ENCODE results near the gene NDP.

DNA sequence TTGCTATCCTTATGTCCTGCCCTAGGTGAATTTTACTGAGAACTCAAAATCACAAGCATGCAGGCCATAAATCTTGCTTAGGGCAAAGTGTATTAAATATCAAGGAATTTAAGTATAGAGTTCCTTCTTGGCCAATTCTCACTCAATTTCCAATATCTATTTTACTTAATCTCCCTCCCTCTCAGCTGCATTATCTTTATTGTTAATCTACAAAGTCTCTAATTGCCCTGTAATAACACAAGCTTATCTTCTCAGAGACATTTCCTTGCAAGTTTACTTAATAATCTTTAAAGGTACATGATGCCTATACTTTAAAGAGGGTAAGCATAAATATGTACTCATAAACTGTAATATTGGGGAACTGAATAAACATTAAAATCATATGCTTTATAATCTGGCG is 64.0 kb downstream of the NDP start:
- TF ChIP-seq, protein P1, sequence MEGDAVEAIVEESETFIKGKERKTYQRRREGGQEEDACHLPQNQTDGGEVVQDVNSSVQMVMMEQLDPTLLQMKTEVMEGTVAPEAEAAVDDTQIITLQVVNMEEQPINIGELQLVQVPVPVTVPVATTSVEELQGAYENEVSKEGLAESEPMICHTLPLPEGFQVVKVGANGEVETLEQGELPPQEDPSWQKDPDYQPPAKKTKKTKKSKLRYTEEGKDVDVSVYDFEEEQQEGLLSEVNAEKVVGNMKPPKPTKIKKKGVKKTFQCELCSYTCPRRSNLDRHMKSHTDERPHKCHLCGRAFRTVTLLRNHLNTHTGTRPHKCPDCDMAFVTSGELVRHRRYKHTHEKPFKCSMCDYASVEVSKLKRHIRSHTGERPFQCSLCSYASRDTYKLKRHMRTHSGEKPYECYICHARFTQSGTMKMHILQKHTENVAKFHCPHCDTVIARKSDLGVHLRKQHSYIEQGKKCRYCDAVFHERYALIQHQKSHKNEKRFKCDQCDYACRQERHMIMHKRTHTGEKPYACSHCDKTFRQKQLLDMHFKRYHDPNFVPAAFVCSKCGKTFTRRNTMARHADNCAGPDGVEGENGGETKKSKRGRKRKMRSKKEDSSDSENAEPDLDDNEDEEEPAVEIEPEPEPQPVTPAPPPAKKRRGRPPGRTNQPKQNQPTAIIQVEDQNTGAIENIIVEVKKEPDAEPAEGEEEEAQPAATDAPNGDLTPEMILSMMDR (IDR thresholded peaks at IDR 0.05): no peak
- TF ChIP-seq EZH2 (IDR thresholded peaks at IDR 0.05; ENCODE audit: borderline replicate concordance, insufficient read depth, low read depth, low read length, poor library complexity, severe bottlenecking): no peak
